ENCODE measurements around the gene LRRC63.

- TF ChIP-seq CTCF (conservative IDR thresholded peaks at IDR 0.05) (peak; percentile 85), ZFX (IDR thresholded peaks at IDR 0.05) (no peak)
Observed at GRCh38 chr13:46321494-46322225, 109.9 kb downstream of the LRRC63 start.
